Cardiac fibroblast (primary cell): Measurements from ENCODE around the gene OLIG3.

Source experiments
- DNase-seq, 2 donors: peaks; one replicate each; pipeline versions ENCODE4 v3.0.0 to v3.0.0-alpha.2; 2010; ENCODE audit warnings: low read depth in 2 of 2
- H3K4me3 ChIP-seq, 2 donors: replicated peaks in 1 of 2; 1 replicate in 1 of 2; 2 replicates in 1 of 2; pipeline ENCODE4 v1.5.1; 2011; ENCODE audit warnings: low read depth in 2 of 2, low read length in 2 of 2, mild to moderate bottlenecking in 2 of 2, moderate library complexity in 1 of 2
- CTCF ChIP-seq: IDR thresholded peaks from one replicate; pipeline ENCODE4 v1.5.1; 2011; ENCODE audit warnings: low read depth, mild to moderate bottlenecking, low read length, inconsistent platforms

OLIG3 gene

DNA sequence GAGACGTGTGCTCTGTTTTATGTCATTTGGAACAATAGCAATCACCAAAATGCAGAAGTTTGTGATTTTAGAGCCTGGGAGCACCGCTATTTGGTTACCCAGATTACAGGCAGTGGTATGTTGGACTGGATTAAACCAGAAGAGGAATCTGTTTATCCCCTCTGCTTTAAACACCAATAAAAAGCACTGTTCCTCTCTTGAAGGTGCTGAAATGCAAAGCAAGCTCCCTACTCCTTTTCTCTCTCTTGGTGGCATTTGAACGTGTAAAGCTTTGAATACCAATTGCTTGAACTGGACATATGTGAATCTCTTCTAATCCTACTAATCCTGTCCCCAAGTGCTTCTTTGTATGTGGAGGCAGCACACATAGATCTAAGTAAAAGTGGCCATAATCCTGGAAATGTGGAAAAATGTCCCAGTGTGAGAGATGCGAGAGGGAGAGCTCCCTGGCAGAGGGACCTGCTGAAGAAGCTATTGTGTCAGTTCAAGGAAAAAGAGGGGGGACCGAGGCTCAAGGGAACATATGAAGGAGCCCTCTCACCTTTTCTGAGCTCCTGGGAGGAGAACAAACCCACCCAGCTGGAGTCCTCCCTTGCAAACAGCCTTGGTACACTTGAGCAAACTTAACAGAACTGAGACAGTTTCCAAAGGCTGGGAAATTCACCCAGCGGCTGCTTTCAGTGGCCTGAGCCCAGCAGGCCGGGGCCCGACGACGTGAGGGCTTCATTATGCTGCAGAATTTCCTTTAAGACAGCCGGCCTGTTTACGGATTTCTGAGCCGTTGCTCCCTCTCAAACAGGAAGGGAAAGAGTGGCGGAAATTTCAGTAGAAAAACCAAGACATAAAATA, 18.8 kb upstream of the OLIG3 start:
- no peak for TF ChIP-seq CTCF
- H3K4me3 ChIP-seq: no peak overlapping the region
- no peak for DNase-seq

DNA sequence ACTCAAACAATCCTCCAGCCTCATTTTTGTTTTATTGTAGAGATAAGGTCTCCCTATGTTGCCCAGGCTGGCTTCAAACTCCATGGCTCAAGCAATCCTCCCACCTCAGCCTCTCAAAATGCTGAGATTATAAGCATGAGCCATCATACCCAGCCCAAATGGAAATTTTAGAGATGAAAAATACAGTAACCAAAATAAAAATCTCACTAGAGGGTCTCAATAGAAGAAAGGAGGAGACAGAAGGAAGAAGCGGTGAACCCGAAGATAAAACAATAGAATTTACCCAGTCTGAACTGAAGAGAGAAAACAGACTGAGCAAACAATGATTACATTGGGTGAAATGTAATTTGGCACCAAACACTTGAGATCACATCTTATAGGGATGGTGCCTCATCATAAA, 16.7 kb upstream of the OLIG3 start:
- no peak for TF ChIP-seq CTCF
- no peak for DNase-seq
- no peak overlapping the region for H3K4me3 ChIP-seq

GRCh38 chr6:137498481-137499190, 4.4 kb upstream of the OLIG3 start:
- no peak for DNase-seq
- no peak for TF ChIP-seq CTCF
- no peak overlapping the region for H3K4me3 ChIP-seq

DNA sequence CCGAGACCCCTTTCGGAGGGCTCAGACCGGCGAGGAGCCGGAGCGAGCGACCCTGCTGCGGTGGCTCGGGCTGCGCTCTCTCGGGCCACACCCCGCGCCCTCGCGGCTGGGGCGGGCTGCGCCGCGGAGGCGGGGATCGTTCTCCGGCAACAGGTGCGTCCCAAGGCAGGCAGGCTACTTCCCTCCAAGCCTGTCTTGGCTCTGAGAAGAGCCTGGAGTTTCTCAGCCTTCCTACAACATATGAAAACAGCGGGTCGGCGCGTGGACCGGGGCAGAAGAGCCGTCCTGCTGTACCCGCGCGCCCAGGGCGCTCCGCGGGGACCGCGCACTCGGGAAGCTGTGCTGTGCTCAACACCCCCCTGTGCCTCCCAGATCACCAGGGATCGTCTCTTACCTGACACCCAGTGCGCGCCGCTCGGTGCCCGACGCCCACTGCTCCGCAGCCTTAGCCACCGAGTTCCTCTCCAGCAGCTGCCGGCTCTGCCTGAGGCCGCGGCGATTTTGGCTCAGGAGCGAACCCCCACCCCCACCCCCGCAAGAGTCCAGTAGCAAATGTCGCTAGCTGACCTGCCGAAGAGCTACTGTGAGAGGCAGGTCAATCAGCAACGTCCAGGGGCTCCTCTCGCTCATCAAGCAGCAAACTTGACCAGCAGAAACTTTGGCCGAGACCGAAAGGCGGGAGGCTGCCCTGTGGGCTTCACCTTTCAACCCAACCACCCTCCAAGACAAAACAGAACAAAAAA, 3.7 kb upstream of the OLIG3 start:
- no peak for TF ChIP-seq CTCF
- H3K4me3 ChIP-seq: no peak overlapping the region
- DNase-seq: no peak

DNA sequence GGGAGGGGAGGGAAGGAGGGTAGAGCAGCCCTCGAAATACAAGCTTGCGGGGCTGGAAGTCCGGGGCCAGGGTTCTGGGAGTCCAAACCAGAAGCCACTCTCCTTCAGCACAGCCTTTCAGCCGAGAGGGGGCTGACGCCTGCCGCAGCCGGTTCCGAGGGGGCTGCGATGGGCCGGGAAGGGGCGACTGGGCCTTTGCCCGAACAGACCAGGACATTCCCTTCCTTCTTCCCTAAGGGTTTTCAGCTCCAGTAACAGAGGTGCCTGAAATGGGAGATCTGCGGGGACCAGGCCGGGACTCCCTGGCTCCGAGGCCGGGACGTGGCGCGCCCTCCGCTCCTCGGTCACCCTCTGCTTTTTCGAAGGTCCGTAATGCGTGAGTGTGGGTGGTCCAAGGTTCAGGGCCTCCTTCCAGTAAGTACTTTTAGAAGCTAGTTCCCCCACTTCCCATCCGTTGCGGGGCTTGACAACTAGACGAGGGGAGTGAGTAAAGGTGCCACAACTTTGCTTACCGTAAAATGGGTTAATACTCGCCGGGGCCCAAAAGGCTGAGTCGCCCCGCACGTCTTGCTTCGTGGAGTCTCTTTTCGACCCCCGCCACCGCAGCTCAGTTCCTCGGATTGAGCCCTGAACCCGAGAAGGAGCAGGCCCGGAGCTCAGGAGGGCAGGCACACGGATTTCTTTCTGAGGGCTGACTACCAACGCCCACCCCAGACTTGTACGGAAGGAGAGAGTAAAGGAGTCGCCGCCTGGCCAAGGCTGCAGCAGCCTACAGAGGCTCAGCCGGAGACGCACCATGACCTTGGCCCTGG, 2.9 kb upstream of the OLIG3 start:
- H3K4me3 ChIP-seq: no peak overlapping the region
- no peak for DNase-seq
- no peak for TF ChIP-seq CTCF

DNA sequence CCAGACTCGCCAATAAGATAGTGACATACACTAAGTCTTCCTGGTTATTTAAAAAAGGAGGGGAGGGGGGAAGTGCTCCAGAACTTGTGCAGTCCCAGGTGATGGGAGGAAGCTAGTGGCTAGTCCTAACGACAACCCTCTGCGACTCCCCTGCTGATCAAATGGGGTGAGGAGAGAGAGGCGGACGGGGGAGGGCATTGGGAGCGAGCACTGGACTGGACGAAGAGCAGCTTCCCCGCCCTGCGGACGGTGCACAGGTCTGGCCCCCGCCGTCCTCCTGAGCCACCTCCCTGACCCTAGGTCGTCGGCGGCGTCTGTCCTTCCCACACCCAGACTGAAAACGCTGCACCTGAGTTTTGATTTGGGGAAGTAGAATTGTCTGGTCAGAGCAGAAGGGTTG, 2.2 kb upstream of the OLIG3 start:
- no peak overlapping the region for H3K4me3 ChIP-seq
- no peak for TF ChIP-seq CTCF
- DNase-seq: no peak
